ENCODE results near the gene PRKCH. TPM values are rescaled to one million over a fixed set of nuclear protein-coding genes. Genes with fewer than 3 reads are reported as not detected.

PRKCH gene
- total RNA-seq, 1 experiment from 2014 or later, result 5.2 TPM

DNA sequence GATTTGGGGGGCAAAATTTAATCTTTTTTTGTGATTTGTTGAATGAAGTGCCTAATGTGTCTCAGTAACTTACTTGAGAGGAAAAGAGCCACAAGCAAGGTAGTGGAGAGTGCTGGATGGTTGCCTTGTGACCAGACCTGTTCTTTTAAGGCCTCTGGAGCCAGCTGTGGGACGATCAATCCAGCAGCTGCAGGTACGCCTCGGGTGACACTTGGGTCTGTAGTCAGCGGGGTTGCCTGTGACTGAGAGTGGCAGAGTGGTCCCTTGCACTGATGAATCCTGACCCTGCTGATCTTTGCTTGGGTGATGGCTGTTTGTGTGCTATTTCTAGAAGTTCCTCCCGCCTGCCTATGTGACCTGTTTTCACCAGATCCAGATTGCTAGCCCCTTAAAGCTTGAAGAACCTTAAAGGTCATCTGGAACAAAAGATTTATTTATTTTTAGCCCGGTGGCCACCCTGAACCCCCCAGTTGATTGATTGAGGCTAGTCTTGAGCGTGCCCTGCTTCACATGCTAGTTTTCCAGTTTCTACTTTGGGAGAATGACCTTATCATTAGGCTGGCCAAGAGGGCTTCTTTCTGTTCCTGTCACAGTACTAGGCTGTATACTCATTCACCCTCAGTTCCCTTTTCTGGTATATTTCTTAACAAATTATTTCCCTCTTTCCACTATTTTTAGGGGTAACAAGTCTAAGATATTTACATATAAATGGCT lies 23.2 kb downstream of the PRKCH start:
- no peak overlapping the region for H3K23ac ChIP-seq (ENCODE audit: insufficient read length, low read depth, low read length)
- WGBS (ENCODE audit: extremely low coverage, insufficient read length, low lambda C conversion rate), result no CpG with 5 or more reads among the region's 7 CpGs
- no peak overlapping the region for H4K91ac ChIP-seq (ENCODE audit: insufficient read length, low read depth, low read length)
- no peak overlapping the region for H2AK5ac ChIP-seq (ENCODE audit: insufficient read length, low read length)
- no peaks in the 10 kb centered on the region for H3K27me3 Mint-ChIP-seq (ENCODE audit: low read depth)
- H4K20me1 ChIP-seq (ENCODE audit: control insufficient read depth, insufficient read depth, insufficient read length), result no peaks in the 10 kb centered on the region
- no peak overlapping the region for H3T11ph ChIP-seq (ENCODE audit: low read length)
- H3K79me1 ChIP-seq (ENCODE audit: insufficient read depth, low read depth, low read length, poor library complexity, severe bottlenecking), result no peaks in the 10 kb centered on the region
- TF ChIP-seq CTCF (conservative IDR thresholded peaks at IDR 0.05), result no peak
- no peak overlapping the region for H3K4ac ChIP-seq (ENCODE audit: low read depth, low read length)
- H2BK5ac ChIP-seq (ENCODE audit: insufficient read length, low read length), result no peak overlapping the region
- no peak overlapping the region for H3K14ac ChIP-seq (ENCODE audit: insufficient read depth, low read length)
- H2AFZ ChIP-seq (ENCODE audit: low read length), result no peak overlapping the region
- H3K27me3 ChIP-seq (ENCODE audit: insufficient read depth, low read length), result no peaks in the 10 kb centered on the region
- no peaks in the 10 kb centered on the region for H3K36me3 Mint-ChIP-seq (ENCODE audit: insufficient read depth in 1 of 3, low read depth in 3 of 3)
- H2BK15ac ChIP-seq (ENCODE audit: low read depth, low read length), result no peak overlapping the region
- no peak overlapping the region for H3K4me3 Mint-ChIP-seq
- H3K9me3 ChIP-seq (ENCODE audit: control insufficient read depth, low read depth, low read length), result no peaks in the 10 kb centered on the region
- no peak overlapping the region for H2BK12ac ChIP-seq (ENCODE audit: insufficient read length, low read depth, low read length)
- H2BK20ac ChIP-seq (ENCODE audit: low read depth, low read length, poor library complexity, severe bottlenecking), result no peak overlapping the region
- no peaks in the 10 kb centered on the region for H3K23me2 ChIP-seq (ENCODE audit: insufficient read length, low read depth, low read length, poor library complexity, severe bottlenecking)
- H3K79me2 ChIP-seq (ENCODE audit: insufficient read depth, low read length), result no peaks in the 10 kb centered on the region
- no peak overlapping the region for H3K9ac ChIP-seq (ENCODE audit: extremely low read depth, insufficient read length, low read length)
- H3K4me1 Mint-ChIP-seq, result peaks cover 3 to 7% of the 10 kb centered on the region in 2 experiments
- peak overlapping the region in 1 of 3 experiments; percentile 15; a peak in 1 of 7 replicates for H3K27ac Mint-ChIP-seq
- no peaks in the 10 kb centered on the region for H3K9me3 Mint-ChIP-seq
- no peak for DNase-seq
- no peak overlapping the region for H4K5ac ChIP-seq (ENCODE audit: insufficient read length, low read depth, low read length)
- no peak overlapping the region for H3K18ac ChIP-seq (ENCODE audit: insufficient read length, low read depth, low read length)
- H3K27ac ChIP-seq (ENCODE audit: insufficient read length, low read depth, low read length), result no peak overlapping the region
- no peak overlapping the region for H2BK120ac ChIP-seq (ENCODE audit: low read depth, low read length, poor library complexity, severe bottlenecking)
- H3K4me2 ChIP-seq (ENCODE audit: insufficient read depth, insufficient read length, low read length), result no peak overlapping the region
- no peak overlapping the region for H4K8ac ChIP-seq (replicated peaks; ENCODE audit: insufficient read length, low read depth, low read length)
- H3K56ac ChIP-seq (ENCODE audit: insufficient read length, low read depth, low read length), result no peak overlapping the region
- no peaks in the 10 kb centered on the region for H3K4me1 ChIP-seq (ENCODE audit: insufficient read depth, low read length)
